ENCODE data around the gene NUP54.

Gene NUP54

GRCh38 chr4:76066546-76066945 is 81.7 kb downstream of the NUP54 start:
- no peak overlapping the region for H3K9ac ChIP-seq (ENCODE audit: low read length)
- H4K20me1 ChIP-seq (ENCODE audit: low read depth, low read length) = no peaks in the 10 kb centered on the region
- no peak overlapping the region for H2AFZ ChIP-seq (ENCODE audit: low read depth, low read length, severe bottlenecking)
- no peaks in the 10 kb centered on the region for H3K36me3 ChIP-seq (ENCODE audit: low read length)
- no peaks in the 10 kb centered on the region for H3K9me2 ChIP-seq (replicated peaks; ENCODE audit: insufficient read depth, low read length)
- no peaks in the 10 kb centered on the region for H3K9me3 ChIP-seq (ENCODE audit: insufficient read depth, low read length)
- no peak overlapping the region for H3K4me3 ChIP-seq (ENCODE audit: insufficient read depth, low read length, poor library complexity, severe bottlenecking)
- H3K27ac ChIP-seq (ENCODE audit: low read depth, low read length) = no peak overlapping the region
- H3K4me2 ChIP-seq (ENCODE audit: low read depth, low read length, poor library complexity, severe bottlenecking) = no peak overlapping the region
- H3K27me3 ChIP-seq (ENCODE audit: low read length) = no peaks in the 10 kb centered on the region
- no peaks in the 10 kb centered on the region for H3F3A ChIP-seq (ENCODE audit: insufficient read depth)
- no peaks in the 10 kb centered on the region for H3K79me2 ChIP-seq (ENCODE audit: insufficient read depth, low read length)
- TF ChIP-seq CTCF (IDR thresholded peaks at IDR 0.05; ENCODE audit: insufficient read depth, low read length, poor library complexity, severe bottlenecking) (no peak), EZH2phosphoT487 (conservative IDR thresholded peaks at IDR 0.05; ENCODE audit: low read length) (no peak)

Measured in SU-DHL-6 (cell line).